Stimulated activated memory B cell treated with anti-CD40 and anti-IgM and Interleukin-4, amounts not matched to agents 10 μg/mL and 1 μg/mL and 100 μg/mL, for 72 hours (primary cell): ENCODE results near the gene MFSD6.

ENCODE experiments used
- ATAC-seq: fragments of 150-1000 bp; cut with Tn5 transposase; 2 replicates; pipeline ENCODE4 v1.10.0; 2021
- H3K27ac Mint-ChIP-seq: one replicate; pipeline ENCODE4 v1.8.0; 2022; ENCODE audit warnings: mild to moderate bottlenecking, mixed read lengths
- H3K27me3 Mint-ChIP-seq: one replicate; pipeline ENCODE4 v1.8.0; 2022; ENCODE audit warnings: mixed read lengths
- H3K36me3 Mint-ChIP-seq: one replicate; pipeline ENCODE4 v1.8.0; 2022; ENCODE audit warnings: mixed read lengths
- H3K4me1 Mint-ChIP-seq: one replicate; pipeline ENCODE4 v1.8.0; 2022; ENCODE audit warnings: mixed read lengths
- H3K4me3 Mint-ChIP-seq: one replicate; pipeline ENCODE4 v1.8.0; 2022; ENCODE audit warnings: mild to moderate bottlenecking, moderate library complexity, mixed read lengths
- H3K9me3 Mint-ChIP-seq: one replicate; pipeline ENCODE4 v1.8.0; 2022; ENCODE audit warnings: mixed read lengths

The MFSD6 gene

GRCh38 chr2:190443778-190444481, 35.8 kb downstream of the MFSD6 start:
- H3K36me3 Mint-ChIP-seq: peaks cover 13% of the 10 kb centered on the region
- no peaks in the 10 kb centered on the region for H3K27me3 Mint-ChIP-seq
- ATAC-seq: no peak
- peaks cover 48% of the 10 kb centered on the region for H3K4me1 Mint-ChIP-seq
- no peaks in the 10 kb centered on the region for H3K9me3 Mint-ChIP-seq
- H3K27ac Mint-ChIP-seq: no peak overlapping the region
- H3K4me3 Mint-ChIP-seq: no peak overlapping the region

- H3K9me3 Mint-ChIP-seq: no peaks in the 10 kb centered on the region
- H3K4me3 Mint-ChIP-seq: no peak overlapping the region
- H3K36me3 Mint-ChIP-seq: peaks cover 12% of the 10 kb centered on the region
- H3K4me1 Mint-ChIP-seq: peaks cover 42% of the 10 kb centered on the region
- no peaks in the 10 kb centered on the region for H3K27me3 Mint-ChIP-seq
- no peak for ATAC-seq
- H3K27ac Mint-ChIP-seq: no peak overlapping the region
These were observed 36.8 kb downstream of the MFSD6 start for GRCh38 chr2:190444976-190445375.

GRCh38 chr2:190446193-190446592, 38.0 kb downstream of the MFSD6 start:
- peaks cover 38% of the 10 kb centered on the region for H3K4me1 Mint-ChIP-seq
- H3K27ac Mint-ChIP-seq: no peak overlapping the region
- ATAC-seq: no peak

GRCh38 chr2:190446750-190447516, 38.8 kb downstream of the MFSD6 start:
- no peak overlapping the region for H3K27ac Mint-ChIP-seq

More at GRCh38 chr2:190446193-190446592, 38.0 kb downstream of the MFSD6 start:
- H3K4me3 Mint-ChIP-seq: no peak overlapping the region
- no peaks in the 10 kb centered on the region for H3K9me3 Mint-ChIP-seq
- no peaks in the 10 kb centered on the region for H3K27me3 Mint-ChIP-seq
- H3K36me3 Mint-ChIP-seq: peaks cover 12% of the 10 kb centered on the region

GRCh38 chr2:190447766-190448165, 39.6 kb downstream of the MFSD6 start:
- peaks cover 34% of the 10 kb centered on the region for H3K4me1 Mint-ChIP-seq
- H3K27ac Mint-ChIP-seq: no peak overlapping the region
- ATAC-seq: no peak
- H3K9me3 Mint-ChIP-seq: no peaks in the 10 kb centered on the region
- H3K4me3 Mint-ChIP-seq: no peak overlapping the region
- peaks cover 11% of the 10 kb centered on the region for H3K36me3 Mint-ChIP-seq
- no peaks in the 10 kb centered on the region for H3K27me3 Mint-ChIP-seq

More at GRCh38 chr2:190446750-190447516, 38.8 kb downstream of the MFSD6 start:
- peaks cover 6% of the 10 kb centered on the region for H3K36me3 Mint-ChIP-seq
- H3K27me3 Mint-ChIP-seq: no peaks in the 10 kb centered on the region
- H3K4me1 Mint-ChIP-seq: peaks cover 36% of the 10 kb centered on the region
- no peak for ATAC-seq
- no peak overlapping the region for H3K4me3 Mint-ChIP-seq
- H3K9me3 Mint-ChIP-seq: no peaks in the 10 kb centered on the region

GRCh38 chr2:190449925-190450324, 41.8 kb downstream of the MFSD6 start:
- Mint-ChIP-seq H3K27me3 (no peaks in the 10 kb centered on the region), H3K4me1 (peaks cover 32% of the 10 kb centered on the region), H3K4me3 (no peak overlapping the region), H3K9me3 (peaks cover 3% of the 10 kb centered on the region), H3K27ac (no peak overlapping the region), H3K36me3 (peaks cover 28% of the 10 kb centered on the region)
- no peak for ATAC-seq

- H3K4me1 Mint-ChIP-seq: peaks cover 35% of the 10 kb centered on the region
- no peaks in the 10 kb centered on the region for H3K27me3 Mint-ChIP-seq
- no peak overlapping the region for H3K4me3 Mint-ChIP-seq
- no peak for ATAC-seq
- H3K27ac Mint-ChIP-seq: no peak overlapping the region
- H3K9me3 Mint-ChIP-seq: peaks cover 3% of the 10 kb centered on the region
- peaks cover 31% of the 10 kb centered on the region for H3K36me3 Mint-ChIP-seq
These were observed 42.2 kb downstream of the MFSD6 start for GRCh38 chr2:190450363-190450762.

GRCh38 chr2:190451561-190452176, 43.5 kb downstream of the MFSD6 start:
- Mint-ChIP-seq H3K4me3 (no peak overlapping the region), H3K27ac (no peak overlapping the region), H3K36me3 (peaks cover 36% of the 10 kb centered on the region), H3K27me3 (no peaks in the 10 kb centered on the region), H3K9me3 (peaks cover 3% of the 10 kb centered on the region), H3K4me1 (peaks cover 41% of the 10 kb centered on the region)
- no peak for ATAC-seq

GRCh38 chr2:190452433-190452832, 44.3 kb downstream of the MFSD6 start:
- H3K27ac Mint-ChIP-seq: no peak overlapping the region
- H3K4me3 Mint-ChIP-seq: no peak overlapping the region
- H3K9me3 Mint-ChIP-seq: peaks cover 3% of the 10 kb centered on the region
- H3K4me1 Mint-ChIP-seq: peaks cover 49% of the 10 kb centered on the region
- ATAC-seq: peak; percentile 61
- H3K27me3 Mint-ChIP-seq: no peaks in the 10 kb centered on the region
- H3K36me3 Mint-ChIP-seq: peaks cover 43% of the 10 kb centered on the region

GRCh38 chr2:190454795-190455194, 46.6 kb downstream of the MFSD6 start:
- peaks cover 58% of the 10 kb centered on the region for H3K4me1 Mint-ChIP-seq
- H3K27me3 Mint-ChIP-seq: no peaks in the 10 kb centered on the region
- peaks cover 54% of the 10 kb centered on the region for H3K36me3 Mint-ChIP-seq
- H3K4me3 Mint-ChIP-seq: no peak overlapping the region
- no peak overlapping the region for H3K27ac Mint-ChIP-seq
- H3K9me3 Mint-ChIP-seq: peaks cover 3% of the 10 kb centered on the region
- ATAC-seq: no peak

GRCh38 chr2:190455358-190456095, 47.4 kb downstream of the MFSD6 start:
- no peak overlapping the region for H3K4me3 Mint-ChIP-seq
- H3K27me3 Mint-ChIP-seq: no peaks in the 10 kb centered on the region
- peaks cover 57% of the 10 kb centered on the region for H3K36me3 Mint-ChIP-seq
- peaks cover 63% of the 10 kb centered on the region for H3K4me1 Mint-ChIP-seq
- H3K27ac Mint-ChIP-seq: peak overlapping the region; percentile 66
- H3K9me3 Mint-ChIP-seq: peaks cover 3% of the 10 kb centered on the region
- ATAC-seq: no peak

GRCh38 chr2:190456833-190457232, 48.7 kb downstream of the MFSD6 start:
- no peaks in the 10 kb centered on the region for H3K27me3 Mint-ChIP-seq
- no peak overlapping the region for H3K4me3 Mint-ChIP-seq
- peaks cover 60% of the 10 kb centered on the region for H3K36me3 Mint-ChIP-seq
- peaks cover 62% of the 10 kb centered on the region for H3K4me1 Mint-ChIP-seq
- H3K27ac Mint-ChIP-seq: no peak overlapping the region
- ATAC-seq: no peak
- H3K9me3 Mint-ChIP-seq: peaks cover 3% of the 10 kb centered on the region

- no peak for ATAC-seq
- H3K4me3 Mint-ChIP-seq: no peak overlapping the region
- peaks cover 3% of the 10 kb centered on the region for H3K9me3 Mint-ChIP-seq
- H3K27me3 Mint-ChIP-seq: no peaks in the 10 kb centered on the region
- H3K36me3 Mint-ChIP-seq: peaks cover 60% of the 10 kb centered on the region
- peaks cover 61% of the 10 kb centered on the region for H3K4me1 Mint-ChIP-seq
- H3K27ac Mint-ChIP-seq: no peak overlapping the region
These were observed 49.1 kb downstream of the MFSD6 start for GRCh38 chr2:190457256-190457655.

GRCh38 chr2:190458352-190459107, 50.4 kb downstream of the MFSD6 start:
- peaks cover 56% of the 10 kb centered on the region for H3K36me3 Mint-ChIP-seq
- no peak overlapping the region for H3K27ac Mint-ChIP-seq
- peaks cover 3% of the 10 kb centered on the region for H3K9me3 Mint-ChIP-seq
- no peaks in the 10 kb centered on the region for H3K27me3 Mint-ChIP-seq
- no peak overlapping the region for H3K4me3 Mint-ChIP-seq
- ATAC-seq: no peak
- H3K4me1 Mint-ChIP-seq: peaks cover 62% of the 10 kb centered on the region
